GM12891 (cell line): ENCODE data around the gene TESK1.

Experiments used
- DNase-seq: peaks from one replicate; pipeline ENCODE4 v3.0.0; 2011; ENCODE audit warnings: low spot score; ENCODE audit not compliant: insufficient read length
- FAIRE-seq: peaks from 2 replicates; lab custom pipeline; 2011; peaks lifted over from hg19 to GRCh38; lab: Jason Lieb, UNC
- PAX5 ChIP-seq: IDR thresholded peaks from 2 replicates; pipeline ENCODE4 v1.6.1; 2011; ENCODE audit warnings: low read length, moderate library complexity, mild to moderate bottlenecking; ENCODE audit not compliant: insufficient read depth, severe bottlenecking
- POLR2A ChIP-seq: IDR thresholded peaks from 2 replicates; pipeline ENCODE4 v1.6.1; 2011; ENCODE audit warnings: low read depth, low read length, control low read depth
- POLR2AphosphoS5 ChIP-seq: IDR thresholded peaks from 2 replicates; pipeline ENCODE4 v1.6.1; 2011; ENCODE audit warnings: low read depth, low read length, control low read depth
- POU2F2 ChIP-seq: IDR thresholded peaks from 2 replicates; pipeline ENCODE4 v1.6.1; 2011; ENCODE audit warnings: low read depth, mild to moderate bottlenecking, control low read depth, low read length, moderate library complexity
- SPI1 ChIP-seq: IDR thresholded peaks from 2 replicates; pipeline ENCODE4 v1.6.1; 2011; ENCODE audit warnings: low read depth, low read length, control low read depth
- TAF1 ChIP-seq: IDR thresholded peaks from 2 replicates; pipeline ENCODE4 v1.6.1; 2011; ENCODE audit warnings: low read depth, low read length, control low read depth

The TESK1 gene

DNA sequence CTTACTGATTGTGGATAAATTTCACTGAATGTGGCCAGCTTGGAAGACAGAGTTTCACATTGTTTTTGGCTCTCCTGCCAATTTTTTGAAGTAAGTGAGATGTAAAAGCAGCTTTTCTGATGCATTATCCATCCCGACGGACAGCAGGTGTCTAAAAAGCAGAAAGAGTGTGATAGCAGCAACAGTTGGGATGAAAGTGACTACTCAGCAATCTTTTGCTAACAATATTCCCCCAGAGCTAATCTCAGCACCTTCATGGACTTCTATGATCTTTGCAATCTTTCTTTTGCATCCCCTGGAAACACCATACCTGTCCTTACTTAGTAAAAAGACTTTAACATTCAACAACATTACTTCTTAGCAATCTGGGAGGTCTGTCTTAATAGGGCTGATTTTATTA lies 7.8 kb downstream of the TESK1 start:
- no peak for FAIRE-seq
- TF ChIP-seq TAF1 (no peak), POLR2A (no peak), SPI1 (no peak), PAX5 (no peak), POLR2AphosphoS5 (no peak), POU2F2 (no peak)
- no peak for DNase-seq

DNA sequence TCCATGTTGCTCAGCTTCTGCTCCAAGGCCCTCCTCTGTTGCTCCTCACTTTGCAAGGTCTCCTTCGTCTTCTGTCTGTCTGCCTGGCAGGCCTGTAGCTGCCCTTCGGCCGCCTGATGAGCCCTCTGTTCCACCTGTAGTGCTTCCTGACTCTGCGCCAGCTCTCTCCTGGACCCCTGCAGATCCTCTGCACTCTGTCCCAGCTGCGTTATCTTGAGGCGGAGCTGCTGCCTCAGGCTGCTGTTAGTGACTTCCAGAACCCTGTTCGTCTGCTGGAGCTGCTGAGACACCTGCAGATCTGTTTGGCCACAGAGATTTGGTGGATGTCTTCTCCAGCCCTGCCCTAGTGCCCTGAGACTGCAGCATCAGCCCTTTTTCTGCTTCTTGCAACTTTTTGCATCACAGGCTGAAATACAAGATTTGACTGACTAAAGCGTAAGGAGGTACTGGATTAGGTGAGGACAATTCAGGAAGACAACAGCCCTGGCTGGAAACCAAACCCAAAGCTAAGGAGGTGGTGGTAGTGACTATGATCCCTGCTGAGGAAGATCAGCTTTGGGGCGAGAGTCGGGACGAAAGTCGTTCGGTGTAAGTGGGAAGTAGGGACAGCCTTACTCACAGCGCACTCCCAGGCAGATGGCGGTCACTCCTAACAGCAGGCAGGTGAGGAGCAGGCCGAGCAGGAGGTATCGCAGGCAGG lies 11.1 kb downstream of the TESK1 start:
- no peak for DNase-seq
- no peak for TF ChIP-seq POU2F2
- no peak for TF ChIP-seq PAX5
- TF ChIP-seq POLR2AphosphoS5, result no peak
- no peak for TF ChIP-seq SPI1
- no peak for TF ChIP-seq POLR2A
- no peak for TF ChIP-seq TAF1
- peak; percentile 77 for FAIRE-seq

DNA sequence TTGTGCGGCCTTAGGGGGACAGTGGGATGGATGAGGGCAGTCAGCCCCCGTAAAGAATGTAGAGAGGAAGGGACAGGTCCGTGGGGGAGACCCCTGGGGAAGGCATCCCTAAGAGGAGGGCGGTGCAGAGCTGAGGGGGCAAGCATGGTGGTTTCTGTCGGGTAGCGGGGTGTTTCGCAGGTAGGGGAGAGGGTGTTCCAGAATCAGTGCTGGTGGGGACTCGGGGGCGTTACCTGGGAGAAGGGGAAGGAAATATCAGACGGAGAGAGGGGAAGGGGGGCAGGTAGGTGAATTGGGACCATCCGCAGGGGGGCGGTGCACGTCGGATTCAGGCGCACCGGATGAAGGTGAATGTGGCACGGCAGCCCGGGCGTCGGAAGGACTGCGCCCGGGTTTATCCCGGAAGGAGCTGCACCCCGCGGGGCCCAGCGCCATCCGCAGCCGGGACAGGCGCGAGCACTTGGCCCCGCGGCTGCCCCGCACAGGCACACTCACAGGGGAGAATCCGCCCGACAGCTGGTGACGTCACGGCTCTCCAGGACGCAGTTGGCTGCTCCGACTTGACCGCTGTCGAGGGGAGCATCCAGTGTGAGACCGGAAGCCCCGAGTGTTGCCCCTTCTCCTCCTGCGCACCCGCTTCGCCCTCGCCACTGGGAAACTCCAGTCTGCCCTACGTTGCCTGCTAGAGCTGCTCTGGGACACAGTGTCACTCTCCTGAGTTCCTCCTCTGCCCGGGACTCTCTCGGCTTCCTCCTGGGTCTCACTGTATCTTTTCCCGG lies 11.8 kb downstream of the TESK1 start:
- FAIRE-seq, result peak; percentile 94
- peak; percentile 58 for DNase-seq
- TF ChIP-seq POU2F2 (no peak), SPI1 (no peak), TAF1 (peak; percentile 31; the same call in 1 of the 2 replicates), PAX5 (no peak), POLR2A (peak; percentile 61), POLR2AphosphoS5 (peak; percentile 64; the same call in 1 of the 2 replicates)

- DNase-seq (no peak), FAIRE-seq (peak; percentile 31)
- TF ChIP-seq PAX5 (no peak), POLR2A (no peak), POLR2AphosphoS5 (no peak), POU2F2 (no peak), TAF1 (no peak)
Measured at GRCh38 chr9:35617548-35617947, 12.5 kb downstream of the TESK1 start.

GRCh38 chr9:35618325-35618727 lies 13.3 kb downstream of the TESK1 start, which contains the start of gene CD72:
Gene CD72, minus strand, starts transcription at chr9:35618413. Its CDS starts 110 bp downstream, at chr9:35618303.
- FAIRE-seq (peak; percentile 92), DNase-seq (no peak)
- TF ChIP-seq POLR2AphosphoS5 (0 out of 2 replicates have a peak, but pooled peaks have one; percentile 42), TAF1 (no peak), POU2F2 (no peak), SPI1 (peak; percentile 51)

GRCh38 chr9:35618854-35619799 lies 14.1 kb downstream of the TESK1 start:
- DNase-seq, result no peak
- TF ChIP-seq SPI1 (peak; percentile 72), POLR2AphosphoS5 (peak; percentile 25; the same call in 1 of the 2 replicates), TAF1 (0 out of 2 replicates have a peak, but pooled peaks have one; percentile 20), POU2F2 (peak; percentile 86), PAX5 (no peak), POLR2A (no peak)
- peak; percentile 97 for FAIRE-seq

GRCh38 chr9:35619800-35620158 lies 14.7 kb downstream of the TESK1 start:
- TF ChIP-seq PAX5, result no peak
- no peak for TF ChIP-seq SPI1
- no peak for TF ChIP-seq POU2F2
- TF ChIP-seq TAF1, result no peak
- TF ChIP-seq POLR2A, result no peak
- no peak for TF ChIP-seq POLR2AphosphoS5
- no peak for DNase-seq
- no peak for FAIRE-seq

GRCh38 chr9:35627575-35627974 lies 22.5 kb downstream of the TESK1 start:
- no peak for DNase-seq
- FAIRE-seq, result peak; percentile 66
- TF ChIP-seq POLR2A, result no peak
- TF ChIP-seq PAX5, result no peak
- TF ChIP-seq POLR2AphosphoS5, result no peak
- TF ChIP-seq SPI1, result no peak

DNA sequence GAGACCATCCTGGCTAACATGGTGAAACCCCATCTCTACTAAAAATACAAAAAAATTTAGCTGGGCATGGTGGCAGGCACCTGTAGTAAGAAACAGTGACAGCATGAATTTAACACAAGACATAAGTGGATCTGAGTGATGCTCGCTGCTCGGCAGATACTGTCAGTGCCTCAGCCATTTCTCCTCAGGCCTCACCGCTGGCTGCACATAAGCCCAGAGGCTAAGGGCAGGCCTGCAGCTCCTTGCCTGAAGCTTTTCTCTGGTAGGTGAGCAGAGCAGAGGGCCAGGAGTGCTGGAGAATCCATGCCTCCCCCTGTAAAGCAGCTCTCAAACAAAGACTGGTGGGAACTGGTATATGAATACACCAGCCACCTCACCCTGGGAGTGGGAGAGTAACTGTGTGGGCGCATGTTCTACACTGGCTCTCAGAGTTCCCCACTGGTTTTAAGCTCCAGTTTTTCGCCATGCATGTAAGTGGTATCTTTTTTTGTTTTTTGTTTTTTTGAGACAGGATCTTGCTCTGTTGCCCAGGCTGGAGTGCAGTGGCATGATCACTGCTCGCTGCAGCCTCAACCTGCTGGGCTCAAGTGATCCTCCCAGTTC lies 23.4 kb downstream of the TESK1 start:
- FAIRE-seq, result no peak
- TF ChIP-seq PAX5 (no peak), SPI1 (no peak), TAF1 (no peak), POU2F2 (no peak), POLR2AphosphoS5 (no peak), POLR2A (no peak)
- no peak for DNase-seq
